ENCODE measurements around the gene ZNF281.

DNA sequence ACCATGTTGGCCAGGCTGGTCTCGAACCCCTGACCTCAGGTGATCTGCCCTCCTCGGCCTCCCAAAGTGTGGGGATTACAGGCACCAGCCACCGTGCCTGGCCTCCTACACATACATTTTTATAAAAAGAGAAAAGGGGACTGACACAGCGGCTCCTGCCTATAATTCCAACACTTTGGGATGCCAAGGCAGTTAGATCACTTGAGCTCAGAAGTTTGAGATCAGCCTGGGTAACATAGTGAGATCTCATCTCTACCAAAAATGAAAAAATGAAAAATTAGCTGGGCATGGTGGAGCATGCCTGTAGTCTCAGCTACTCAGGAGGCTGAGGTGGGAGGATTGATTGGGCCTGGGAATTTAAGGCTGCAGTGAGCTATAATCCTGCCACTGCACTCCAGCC, 23.4 kb downstream of the ZNF281 start:
- TF ChIP-seq EHMT2 (IDR thresholded peaks at IDR 0.05; ENCODE audit: low read depth) = no peak
- TF ChIP-seq, protein P1, sequence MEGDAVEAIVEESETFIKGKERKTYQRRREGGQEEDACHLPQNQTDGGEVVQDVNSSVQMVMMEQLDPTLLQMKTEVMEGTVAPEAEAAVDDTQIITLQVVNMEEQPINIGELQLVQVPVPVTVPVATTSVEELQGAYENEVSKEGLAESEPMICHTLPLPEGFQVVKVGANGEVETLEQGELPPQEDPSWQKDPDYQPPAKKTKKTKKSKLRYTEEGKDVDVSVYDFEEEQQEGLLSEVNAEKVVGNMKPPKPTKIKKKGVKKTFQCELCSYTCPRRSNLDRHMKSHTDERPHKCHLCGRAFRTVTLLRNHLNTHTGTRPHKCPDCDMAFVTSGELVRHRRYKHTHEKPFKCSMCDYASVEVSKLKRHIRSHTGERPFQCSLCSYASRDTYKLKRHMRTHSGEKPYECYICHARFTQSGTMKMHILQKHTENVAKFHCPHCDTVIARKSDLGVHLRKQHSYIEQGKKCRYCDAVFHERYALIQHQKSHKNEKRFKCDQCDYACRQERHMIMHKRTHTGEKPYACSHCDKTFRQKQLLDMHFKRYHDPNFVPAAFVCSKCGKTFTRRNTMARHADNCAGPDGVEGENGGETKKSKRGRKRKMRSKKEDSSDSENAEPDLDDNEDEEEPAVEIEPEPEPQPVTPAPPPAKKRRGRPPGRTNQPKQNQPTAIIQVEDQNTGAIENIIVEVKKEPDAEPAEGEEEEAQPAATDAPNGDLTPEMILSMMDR (IDR thresholded peaks at IDR 0.05) = no peak
- no peak for TF ChIP-seq POLR2A (IDR thresholded peaks at IDR 0.05; ENCODE audit: low read length)
- TF ChIP-seq BHLHE40 (IDR thresholded peaks at IDR 0.05; ENCODE audit: low read depth, low read length) = no peak
- TF ChIP-seq, protein P2, sequence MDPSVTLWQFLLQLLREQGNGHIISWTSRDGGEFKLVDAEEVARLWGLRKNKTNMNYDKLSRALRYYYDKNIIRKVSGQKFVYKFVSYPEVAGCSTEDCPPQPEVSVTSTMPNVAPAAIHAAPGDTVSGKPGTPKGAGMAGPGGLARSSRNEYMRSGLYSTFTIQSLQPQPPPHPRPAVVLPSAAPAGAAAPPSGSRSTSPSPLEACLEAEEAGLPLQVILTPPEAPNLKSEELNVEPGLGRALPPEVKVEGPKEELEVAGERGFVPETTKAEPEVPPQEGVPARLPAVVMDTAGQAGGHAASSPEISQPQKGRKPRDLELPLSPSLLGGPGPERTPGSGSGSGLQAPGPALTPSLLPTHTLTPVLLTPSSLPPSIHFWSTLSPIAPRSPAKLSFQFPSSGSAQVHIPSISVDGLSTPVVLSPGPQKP (IDR thresholded peaks at IDR 0.05; ENCODE audit: low read depth, low read length) = no peak
- TF ChIP-seq GATA3 (IDR thresholded peaks at IDR 0.05; ENCODE audit: borderline replicate concordance) = no peak

All from A549 (cell line).